ENCODE results near the gene CD82. TPM values are rescaled to one million over a fixed set of nuclear protein-coding genes. Genes with fewer than 3 reads are reported as not detected.

CD82 gene
- total RNA-seq, 1 donor from 2014 or later, result 770 TPM

DNA sequence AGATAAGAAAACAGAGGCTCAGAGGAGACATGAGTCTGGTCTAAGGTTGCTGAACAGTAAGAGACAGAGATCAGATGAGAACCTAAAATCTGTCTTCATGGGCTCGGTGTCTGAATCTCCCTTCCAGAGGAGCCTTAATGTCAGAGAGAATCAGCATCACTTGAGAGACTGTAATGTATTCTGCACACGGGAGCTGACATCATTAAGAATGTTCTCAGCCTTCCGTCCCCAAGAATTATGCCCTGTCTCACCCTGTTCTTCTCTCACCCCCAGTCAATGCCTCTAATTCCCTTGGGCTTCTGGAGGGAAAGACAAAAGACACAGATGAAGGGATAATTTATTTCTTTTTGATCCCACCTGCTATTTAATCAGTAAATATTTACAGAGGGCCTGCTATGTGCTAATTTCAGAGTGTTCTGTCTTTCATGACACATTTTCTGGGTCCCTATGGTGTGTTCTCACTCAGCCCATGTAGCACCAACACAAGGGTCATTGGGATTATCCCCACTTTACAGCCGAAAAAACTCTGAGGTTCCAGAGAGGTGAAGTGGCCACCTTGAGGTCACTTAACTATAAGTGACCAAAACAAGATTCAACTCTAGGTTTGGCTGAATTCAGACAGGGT, 61.8 kb downstream of the CD82 start:
- intact Hi-C loops (cut with micrococcal nuclease), result loop anchor here (5.0 to 10.0 kb wide), 2 partner anchors 320 to 512 kb away; no protein-coding TSS in a partner anchor
- Mint-ChIP-seq H3K9me3 (peaks cover 2% of the 10 kb centered on the region), H3K27me3 (peaks cover 3% of the 10 kb centered on the region), H3K4me3 (no peak overlapping the region), H3K36me3 (ENCODE audit: low read depth) (peaks cover 10% of the 10 kb centered on the region), H3K27ac (no peak overlapping the region), H3K4me1 (peaks cover 38% of the 10 kb centered on the region)
- TF ChIP-seq, protein P1, sequence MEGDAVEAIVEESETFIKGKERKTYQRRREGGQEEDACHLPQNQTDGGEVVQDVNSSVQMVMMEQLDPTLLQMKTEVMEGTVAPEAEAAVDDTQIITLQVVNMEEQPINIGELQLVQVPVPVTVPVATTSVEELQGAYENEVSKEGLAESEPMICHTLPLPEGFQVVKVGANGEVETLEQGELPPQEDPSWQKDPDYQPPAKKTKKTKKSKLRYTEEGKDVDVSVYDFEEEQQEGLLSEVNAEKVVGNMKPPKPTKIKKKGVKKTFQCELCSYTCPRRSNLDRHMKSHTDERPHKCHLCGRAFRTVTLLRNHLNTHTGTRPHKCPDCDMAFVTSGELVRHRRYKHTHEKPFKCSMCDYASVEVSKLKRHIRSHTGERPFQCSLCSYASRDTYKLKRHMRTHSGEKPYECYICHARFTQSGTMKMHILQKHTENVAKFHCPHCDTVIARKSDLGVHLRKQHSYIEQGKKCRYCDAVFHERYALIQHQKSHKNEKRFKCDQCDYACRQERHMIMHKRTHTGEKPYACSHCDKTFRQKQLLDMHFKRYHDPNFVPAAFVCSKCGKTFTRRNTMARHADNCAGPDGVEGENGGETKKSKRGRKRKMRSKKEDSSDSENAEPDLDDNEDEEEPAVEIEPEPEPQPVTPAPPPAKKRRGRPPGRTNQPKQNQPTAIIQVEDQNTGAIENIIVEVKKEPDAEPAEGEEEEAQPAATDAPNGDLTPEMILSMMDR (IDR thresholded peaks at IDR 0.05), result no peak
- ChIA-PET CTCF (interaction anchor here (1.1 to 2.6 kb wide), 4 partner anchors 10 to 341 kb away, joined by 4 to 7 read pairs (median 4); no protein-coding TSS in a partner anchor), POLR2A (no interaction called here)
- DNase-seq (no peak), ATAC-seq (ENCODE audit: low read depth) (no peak)

- TF ChIP-seq, protein P1 (IDR thresholded peaks at IDR 0.05), result no peak
- ChIA-PET CTCF (interaction anchor here (1.6 to 2.6 kb wide), 2 partner anchors 11 to 71 kb away, joined by 4 to 7 read pairs; no protein-coding TSS in a partner anchor), POLR2A (no interaction called here)
- intact Hi-C loops (cut with micrococcal nuclease), result loop anchor here (5.0 to 10.0 kb wide), 2 partner anchors 321 to 513 kb away; no protein-coding TSS in a partner anchor
- peaks cover 3% of the 10 kb centered on the region for H3K27me3 Mint-ChIP-seq
- no peak overlapping the region for H3K27ac Mint-ChIP-seq
- DNase-seq, result no peak
- H3K4me1 Mint-ChIP-seq, result peaks cover 33% of the 10 kb centered on the region
- H3K36me3 Mint-ChIP-seq (ENCODE audit: low read depth), result peaks cover 3% of the 10 kb centered on the region
- ATAC-seq (ENCODE audit: low read depth), result no peak
- H3K9me3 Mint-ChIP-seq, result peaks cover 2% of the 10 kb centered on the region
- no peak overlapping the region for H3K4me3 Mint-ChIP-seq
These were observed 62.7 kb downstream of the CD82 start for GRCh38 chr11:44627911-44628729.

- Mint-ChIP-seq H3K4me1 (peaks cover 24% of the 10 kb centered on the region), H3K27ac (no peak overlapping the region), H3K9me3 (peaks cover 2% of the 10 kb centered on the region), H3K4me3 (no peak overlapping the region), H3K27me3 (peaks cover 7% of the 10 kb centered on the region), H3K36me3 (ENCODE audit: low read depth) (no peaks in the 10 kb centered on the region)
- TF ChIP-seq, protein P1 (IDR thresholded peaks at IDR 0.05), result no peak
- DNase-seq, result no peak
- intact Hi-C loops (cut with micrococcal nuclease), result loop anchor here (5.0 to 10.0 kb wide), 2 partner anchors 322 to 514 kb away; no protein-coding TSS in a partner anchor
- CTCF ChIA-PET, result interaction anchor here (0.9 kb wide), 1 partner anchor 72 kb away, joined by 4 read pairs; no protein-coding TSS in a partner anchor
- ATAC-seq (ENCODE audit: low read depth), result no peak
- POLR2A ChIA-PET, result no interaction called here
These were observed 63.6 kb downstream of the CD82 start for GRCh38 chr11:44628730-44629700.

- Mint-ChIP-seq H3K9me3 (peaks cover 2% of the 10 kb centered on the region), H3K4me3 (no peak overlapping the region), H3K27me3 (peaks cover 10% of the 10 kb centered on the region), H3K36me3 (ENCODE audit: low read depth) (no peaks in the 10 kb centered on the region), H3K4me1 (peaks cover 17% of the 10 kb centered on the region), H3K27ac (no peak overlapping the region)
- no peak for ATAC-seq (ENCODE audit: low read depth)
- DNase-seq, result no peak
- ChIA-PET CTCF (interaction anchor here (0.9 kb wide), 1 partner anchor 73 kb away, joined by 4 read pairs; no protein-coding TSS in a partner anchor), POLR2A (no interaction called here)
- intact Hi-C loops (cut with micrococcal nuclease), result loop anchor here (5.0 to 10.0 kb wide), 4 partner anchors 97 to 515 kb away; partner anchors contain the start of gene TSPAN18
- TF ChIP-seq, protein P1 (IDR thresholded peaks at IDR 0.05), result no peak
These were observed 64.4 kb downstream of the CD82 start for GRCh38 chr11:44629732-44630345.

Measured in activated B cell treated with CpG ODN at 0.5 μM for 24 hours (primary cell).